ENCODE data around the gene RNF150. TPM values are rescaled to one million over a fixed set of nuclear protein-coding genes. Genes with fewer than 3 reads are reported as not detected.

Gene RNF150
- total RNA-seq, 1 donor from 2014 or later = 56.5 TPM

DNA sequence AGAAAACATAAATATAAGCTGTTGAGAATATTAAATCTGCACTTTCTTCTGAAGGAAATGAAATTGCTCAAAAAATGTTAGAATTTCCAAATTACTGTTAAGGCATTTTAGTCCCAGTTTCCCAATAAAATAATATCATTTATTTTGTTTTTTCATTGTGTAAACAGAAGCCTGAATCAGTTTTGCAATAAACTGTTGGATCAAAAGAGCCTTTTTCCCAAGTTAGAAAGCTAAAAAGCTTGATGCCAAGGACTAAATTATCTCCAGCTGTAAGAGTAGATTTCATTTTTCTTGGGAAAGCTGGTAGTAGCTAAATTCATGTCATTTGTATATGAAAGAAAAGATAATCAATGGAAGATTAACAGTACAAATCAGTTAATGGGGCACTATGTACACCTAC, 95.8 kb downstream of the RNF150 start:
- no peak for DNase-seq (ENCODE audit: extremely low spot score, unreplicated experiment)
- Mint-ChIP-seq H3K4me1 (ENCODE audit: unreplicated experiment) (peaks cover 28% of the 10 kb centered on the region), H3K36me3 (ENCODE audit: unreplicated experiment) (peaks cover 18% of the 10 kb centered on the region), H3K4me3 (ENCODE audit: unreplicated experiment) (no peak overlapping the region), H3K27ac (ENCODE audit: unreplicated experiment) (no peak overlapping the region), H3K27me3 (ENCODE audit: unreplicated experiment) (no peaks in the 10 kb centered on the region), H3K9me3 (ENCODE audit: unreplicated experiment) (peaks cover 9% of the 10 kb centered on the region)
- TF ChIP-seq, protein P1, sequence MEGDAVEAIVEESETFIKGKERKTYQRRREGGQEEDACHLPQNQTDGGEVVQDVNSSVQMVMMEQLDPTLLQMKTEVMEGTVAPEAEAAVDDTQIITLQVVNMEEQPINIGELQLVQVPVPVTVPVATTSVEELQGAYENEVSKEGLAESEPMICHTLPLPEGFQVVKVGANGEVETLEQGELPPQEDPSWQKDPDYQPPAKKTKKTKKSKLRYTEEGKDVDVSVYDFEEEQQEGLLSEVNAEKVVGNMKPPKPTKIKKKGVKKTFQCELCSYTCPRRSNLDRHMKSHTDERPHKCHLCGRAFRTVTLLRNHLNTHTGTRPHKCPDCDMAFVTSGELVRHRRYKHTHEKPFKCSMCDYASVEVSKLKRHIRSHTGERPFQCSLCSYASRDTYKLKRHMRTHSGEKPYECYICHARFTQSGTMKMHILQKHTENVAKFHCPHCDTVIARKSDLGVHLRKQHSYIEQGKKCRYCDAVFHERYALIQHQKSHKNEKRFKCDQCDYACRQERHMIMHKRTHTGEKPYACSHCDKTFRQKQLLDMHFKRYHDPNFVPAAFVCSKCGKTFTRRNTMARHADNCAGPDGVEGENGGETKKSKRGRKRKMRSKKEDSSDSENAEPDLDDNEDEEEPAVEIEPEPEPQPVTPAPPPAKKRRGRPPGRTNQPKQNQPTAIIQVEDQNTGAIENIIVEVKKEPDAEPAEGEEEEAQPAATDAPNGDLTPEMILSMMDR (IDR thresholded peaks at IDR 0.05) = no peak

DNA sequence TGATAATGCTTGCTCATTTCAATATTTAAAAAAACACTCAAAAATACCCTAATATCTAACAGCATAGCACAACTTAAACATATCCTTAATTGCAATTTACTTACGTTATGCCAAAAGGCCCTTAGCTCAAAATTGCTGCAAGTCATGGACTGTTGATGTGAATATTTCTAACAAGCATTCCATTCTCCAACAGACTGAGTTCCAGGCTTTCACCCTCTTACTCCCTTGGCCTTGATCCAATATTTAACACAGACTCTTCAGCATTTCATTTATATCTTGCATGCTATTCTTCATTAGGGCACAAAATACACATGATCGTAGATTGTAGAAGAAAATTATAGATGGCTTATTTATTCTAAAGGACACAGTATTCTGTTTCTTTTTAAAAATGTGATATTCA, 96.5 kb downstream of the RNF150 start:
- TF ChIP-seq, protein P1 (IDR thresholded peaks at IDR 0.05) = no peak
- Mint-ChIP-seq H3K36me3 (ENCODE audit: unreplicated experiment) (peaks cover 18% of the 10 kb centered on the region), H3K27ac (ENCODE audit: unreplicated experiment) (peak overlapping the region; percentile 50), H3K27me3 (ENCODE audit: unreplicated experiment) (no peaks in the 10 kb centered on the region), H3K9me3 (ENCODE audit: unreplicated experiment) (peaks cover 9% of the 10 kb centered on the region), H3K4me3 (ENCODE audit: unreplicated experiment) (no peak overlapping the region), H3K4me1 (ENCODE audit: unreplicated experiment) (peaks cover 28% of the 10 kb centered on the region)
- no peak for DNase-seq (ENCODE audit: extremely low spot score, unreplicated experiment)

DNA sequence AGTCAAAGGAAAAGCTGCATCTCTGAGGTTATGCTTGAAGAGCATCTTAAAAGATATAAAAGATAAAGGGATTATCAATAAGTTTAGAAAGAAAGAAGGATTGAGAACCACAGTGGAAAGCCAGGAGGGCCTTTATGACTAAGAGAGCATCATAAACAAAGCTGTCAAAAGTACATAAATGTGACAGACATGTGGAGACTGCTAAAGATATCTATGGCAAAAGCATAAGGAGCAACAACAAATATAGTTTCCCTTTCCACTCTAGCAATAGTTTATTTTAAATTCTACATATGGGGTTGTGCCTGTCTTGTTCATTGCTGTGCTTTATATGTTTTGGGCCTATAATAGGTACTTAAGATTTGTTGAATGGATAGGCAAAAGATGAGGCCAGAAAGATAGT, 97.3 kb downstream of the RNF150 start:
- no peaks in the 10 kb centered on the region for H3K27me3 Mint-ChIP-seq (ENCODE audit: unreplicated experiment)
- DNase-seq (ENCODE audit: extremely low spot score, unreplicated experiment) = no peak
- H3K4me1 Mint-ChIP-seq (ENCODE audit: unreplicated experiment) = peaks cover 22% of the 10 kb centered on the region
- H3K27ac Mint-ChIP-seq (ENCODE audit: unreplicated experiment) = no peak overlapping the region
- H3K4me3 Mint-ChIP-seq (ENCODE audit: unreplicated experiment) = no peak overlapping the region
- TF ChIP-seq, protein P1 (IDR thresholded peaks at IDR 0.05) = no peak
- peaks cover 18% of the 10 kb centered on the region for H3K36me3 Mint-ChIP-seq (ENCODE audit: unreplicated experiment)
- H3K9me3 Mint-ChIP-seq (ENCODE audit: unreplicated experiment) = peaks cover 14% of the 10 kb centered on the region

DNA sequence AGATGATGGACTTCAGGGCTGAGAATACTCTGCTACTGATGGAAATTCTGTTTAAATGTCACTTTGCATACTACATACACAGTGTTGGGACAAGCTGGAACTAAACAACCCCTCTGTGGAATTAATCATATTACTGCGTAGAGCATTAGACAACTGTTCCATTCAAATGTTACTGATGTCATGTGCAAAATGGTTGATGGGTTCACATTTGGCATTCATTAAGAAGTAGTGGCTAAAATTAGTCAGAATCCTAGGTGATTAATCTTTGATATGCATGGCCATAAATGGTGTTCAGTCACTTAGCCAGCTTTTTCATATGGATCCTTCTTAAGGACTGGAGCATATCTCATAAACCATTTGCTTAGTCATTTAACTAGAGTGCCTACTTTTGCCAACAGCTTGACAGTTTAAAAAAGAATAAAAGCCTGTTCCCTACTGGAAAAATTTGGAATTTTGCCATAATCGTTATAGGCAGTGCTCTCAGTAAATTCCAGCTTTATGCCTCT, 105.2 kb downstream of the RNF150 start:
- peaks cover 8% of the 10 kb centered on the region for H3K9me3 Mint-ChIP-seq (ENCODE audit: unreplicated experiment)
- peaks cover 18% of the 10 kb centered on the region for H3K4me1 Mint-ChIP-seq (ENCODE audit: unreplicated experiment)
- no peak overlapping the region for H3K27ac Mint-ChIP-seq (ENCODE audit: unreplicated experiment)
- H3K36me3 Mint-ChIP-seq (ENCODE audit: unreplicated experiment) = peaks cover 8% of the 10 kb centered on the region
- no peak overlapping the region for H3K4me3 Mint-ChIP-seq (ENCODE audit: unreplicated experiment)
- no peak for DNase-seq (ENCODE audit: extremely low spot score, unreplicated experiment)
- H3K27me3 Mint-ChIP-seq (ENCODE audit: unreplicated experiment) = no peaks in the 10 kb centered on the region
- TF ChIP-seq, protein P1 (IDR thresholded peaks at IDR 0.05) = no peak

DNA sequence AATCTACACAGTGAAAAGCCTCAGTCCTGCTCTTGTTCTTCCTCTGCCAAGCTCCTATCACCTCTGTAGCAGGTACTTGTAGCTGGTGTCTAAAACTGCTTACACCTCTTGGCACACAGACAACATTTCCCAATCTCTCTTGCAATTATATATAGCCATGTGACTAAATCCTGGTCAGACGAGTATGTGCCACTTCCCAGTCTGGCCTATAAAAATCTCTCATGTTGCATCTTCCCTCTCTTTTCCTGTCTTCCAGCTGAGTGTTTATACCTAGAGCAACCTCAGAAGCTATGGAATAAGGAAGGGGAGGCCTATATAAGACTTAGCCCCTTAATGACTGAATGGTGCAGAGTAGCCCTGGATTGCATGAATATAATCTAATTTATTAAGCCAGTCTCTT, 105.8 kb downstream of the RNF150 start:
- DNase-seq (ENCODE audit: extremely low spot score, unreplicated experiment) = no peak

More for the DNA sequence above, 105.8 kb downstream of the RNF150 start:
- no peaks in the 10 kb centered on the region for H3K27me3 Mint-ChIP-seq (ENCODE audit: unreplicated experiment)
- peaks cover 6% of the 10 kb centered on the region for H3K9me3 Mint-ChIP-seq (ENCODE audit: unreplicated experiment)
- no peak overlapping the region for H3K4me3 Mint-ChIP-seq (ENCODE audit: unreplicated experiment)
- no peak overlapping the region for H3K27ac Mint-ChIP-seq (ENCODE audit: unreplicated experiment)
- peaks cover 4% of the 10 kb centered on the region for H3K36me3 Mint-ChIP-seq (ENCODE audit: unreplicated experiment)
- peaks cover 22% of the 10 kb centered on the region for H3K4me1 Mint-ChIP-seq (ENCODE audit: unreplicated experiment)
- TF ChIP-seq, protein P1 (IDR thresholded peaks at IDR 0.05) = no peak

Data from osteocyte (in vitro differentiated cells).